H9 (cell line): ENCODE data around the gene GAS1. TPM values are rescaled to one million over a fixed set of nuclear protein-coding genes. Genes with fewer than 3 reads are reported as not detected.

Source experiments
- DNase-seq: peaks from one replicate; pipeline ENCODE4 v3.0.0-alpha.2; 2017
- H2AFZ ChIP-seq: one replicate; pipeline ENCODE4 v1.6.1; 2013; ENCODE audit warnings: mild to moderate bottlenecking, low read length, control low read depth, moderate library complexity
- H2AK5ac ChIP-seq: 2 replicates; pipeline ENCODE4 v1.6.1; 2013; ENCODE audit warnings: low read length, control low read depth, mixed read lengths; ENCODE audit not compliant: insufficient read length
- H2BK120ac ChIP-seq: one replicate; pipeline ENCODE4 v1.6.1; 2013; ENCODE audit warnings: low read depth, mild to moderate bottlenecking, low read length, control low read depth, inconsistent platforms; ENCODE audit not compliant: poor library complexity, severe bottlenecking
- H2BK12ac ChIP-seq: 2 replicates; pipeline ENCODE4 v1.6.1; 2013; ENCODE audit warnings: low read length, control low read depth, mixed read lengths, low read depth; ENCODE audit not compliant: insufficient read length
- H2BK15ac ChIP-seq: 2 replicates; pipeline ENCODE4 v1.6.1; 2013; ENCODE audit warnings: low read depth, low read length, control low read depth
- H2BK20ac ChIP-seq: one replicate; pipeline ENCODE4 v1.6.1; 2013; ENCODE audit warnings: low read depth, mild to moderate bottlenecking, low read length, control low read depth, inconsistent platforms; ENCODE audit not compliant: poor library complexity, severe bottlenecking
- H2BK5ac ChIP-seq: 2 replicates; pipeline ENCODE4 v1.6.1; 2013; ENCODE audit warnings: low read length, control low read depth, mixed read lengths; ENCODE audit not compliant: insufficient read length
- H3K14ac ChIP-seq: 2 replicates; pipeline ENCODE4 v1.6.1; 2013; ENCODE audit warnings: low read length, control low read depth; ENCODE audit not compliant: insufficient read depth
- H3K18ac ChIP-seq: 2 replicates; pipeline ENCODE4 v1.6.1; 2013; ENCODE audit warnings: low read depth, mild to moderate bottlenecking, mixed read lengths, low read length, control low read depth; ENCODE audit not compliant: insufficient read length
- H3K23ac ChIP-seq: 2 replicates; pipeline ENCODE4 v1.6.1; 2013; ENCODE audit warnings: low read length, control low read depth, mixed read lengths, low read depth; ENCODE audit not compliant: insufficient read length
- H3K23me2 ChIP-seq: 2 replicates; pipeline ENCODE4 v1.6.1; 2013; ENCODE audit warnings: low read depth, mild to moderate bottlenecking, mixed read lengths, low read length, control low read depth; ENCODE audit not compliant: insufficient read length, poor library complexity, severe bottlenecking
- H3K27ac ChIP-seq: 2 replicates; pipeline ENCODE4 v1.5.1; 2013; ENCODE audit warnings: low read length, control low read depth, mixed read lengths, low read depth; ENCODE audit not compliant: insufficient read length
- H3K27me3 ChIP-seq: 2 replicates; pipeline ENCODE4 v1.6.1; 2013; ENCODE audit warnings: low read length, control low read depth, inconsistent platforms; ENCODE audit not compliant: insufficient read depth
- H3K4ac ChIP-seq: 2 replicates; pipeline ENCODE4 v1.6.1; 2013; ENCODE audit warnings: low read depth, mild to moderate bottlenecking, control low read depth, inconsistent platforms, low read length, moderate library complexity
- H3K4me1 ChIP-seq: 2 replicates; pipeline ENCODE4 v1.6.1; 2013; ENCODE audit warnings: low read length, control low read depth, inconsistent platforms; ENCODE audit not compliant: insufficient read depth
- H3K4me2 ChIP-seq: 2 replicates; pipeline ENCODE4 v1.6.1; 2013; ENCODE audit warnings: low read length, control low read depth, mixed read lengths; ENCODE audit not compliant: insufficient read length, insufficient read depth
- H3K56ac ChIP-seq: 2 replicates; pipeline ENCODE4 v1.6.1; 2013; ENCODE audit warnings: low read depth, mild to moderate bottlenecking, mixed read lengths, low read length, control low read depth; ENCODE audit not compliant: insufficient read length
- H3K79me1 ChIP-seq: 2 replicates; pipeline ENCODE4 v1.6.1; 2013; ENCODE audit warnings: low read depth, mild to moderate bottlenecking, moderate library complexity, low read length, control low read depth, inconsistent platforms; ENCODE audit not compliant: insufficient read depth, poor library complexity, severe bottlenecking
- H3K79me2 ChIP-seq: 2 replicates; pipeline ENCODE4 v1.6.1; 2013; ENCODE audit warnings: low read length, control low read depth, inconsistent platforms; ENCODE audit not compliant: insufficient read depth
- H3K9ac ChIP-seq: 2 replicates; pipeline ENCODE4 v1.6.1; 2013; ENCODE audit warnings: low read length, control low read depth, mixed read lengths; ENCODE audit not compliant: insufficient read length; ENCODE audit errors: extremely low read depth
- H3K9me3 ChIP-seq: one replicate; pipeline ENCODE4 v1.6.1; 2013; ENCODE audit warnings: low read depth, low read length, inconsistent platforms; ENCODE audit not compliant: control insufficient read depth
- H3T11ph ChIP-seq: one replicate; pipeline ENCODE4 v1.6.1; 2013; ENCODE audit warnings: mild to moderate bottlenecking, low read length, control low read depth, inconsistent platforms
- H4K20me1 ChIP-seq: one replicate; pipeline ENCODE4 v1.6.1; 2013; ENCODE audit not compliant: control insufficient read depth, insufficient read length, insufficient read depth
- H4K5ac ChIP-seq: 2 replicates; pipeline ENCODE4 v1.6.1; 2013; ENCODE audit warnings: low read depth, mild to moderate bottlenecking, mixed read lengths, low read length, control low read depth; ENCODE audit not compliant: insufficient read length
- H4K8ac ChIP-seq: replicated peaks from 2 replicates; pipeline ENCODE4 v1.6.1; 2013; ENCODE audit warnings: low read length, control low read depth, mixed read lengths, low read depth; ENCODE audit not compliant: insufficient read length
- H4K91ac ChIP-seq: 2 replicates; pipeline ENCODE4 v1.6.1; 2013; ENCODE audit warnings: low read depth, mild to moderate bottlenecking, moderate library complexity, mixed read lengths, low read length, control low read depth; ENCODE audit not compliant: insufficient read length
- H3K27ac Mint-ChIP-seq, 3 experiments: 2 replicates in 2 of 3; 3 replicates in 1 of 3; pipeline ENCODE4 v1.8.0; 2020 to 2021; ENCODE audit warnings: mixed read lengths in 3 of 3, mild to moderate bottlenecking in 1 of 3, moderate library complexity in 1 of 3
- H3K27me3 Mint-ChIP-seq: 2 replicates; pipeline ENCODE4 v1.8.0; 2021; ENCODE audit warnings: low read depth, mild to moderate bottlenecking, moderate library complexity, mixed read lengths
- H3K36me3 Mint-ChIP-seq, 3 experiments: 2 replicates in 2 of 3; 3 replicates in 1 of 3; pipeline ENCODE4 v1.8.0; 2020 to 2021; ENCODE audit warnings: low read depth in 3 of 3, mixed read lengths in 3 of 3; ENCODE audit not compliant: insufficient read depth in 1 of 3
- H3K4me1 Mint-ChIP-seq, 2 experiments: 2 replicates each; pipeline ENCODE4 v1.8.0; 2020; ENCODE audit warnings: mixed read lengths in 2 of 2
- H3K4me3 Mint-ChIP-seq, 2 experiments: 2 replicates in 1 of 2; 3 replicates in 1 of 2; pipeline ENCODE4 v1.8.0; 2020 to 2021; ENCODE audit warnings: mild to moderate bottlenecking in 2 of 2, mixed read lengths in 2 of 2, moderate library complexity in 1 of 2
- H3K9me3 Mint-ChIP-seq, 2 experiments: 2 replicates in 1 of 2; 3 replicates in 1 of 2; pipeline ENCODE4 v1.8.0; 2020; ENCODE audit warnings: mild to moderate bottlenecking in 2 of 2, mixed read lengths in 2 of 2, moderate library complexity in 1 of 2
- total RNA-seq: library from RNA; stranded (reverse); gene quantifications from 2 replicates; pipeline ENCODE4 v1.2.1, GENCODE V29; 2021
- TF ChIP-seq, protein P1 (sequence below): fragments of 200-600 bp; sonication (generic); conservative IDR thresholded peaks from 3 replicates; pipeline ENCODE4 v1.8.0; 2021; ENCODE audit warnings: antibody characterized with exemption, mild to moderate bottlenecking

GAS1 gene
- total RNA-seq, 1 experiment from 2014 or later, result 2.3 TPM

DNA sequence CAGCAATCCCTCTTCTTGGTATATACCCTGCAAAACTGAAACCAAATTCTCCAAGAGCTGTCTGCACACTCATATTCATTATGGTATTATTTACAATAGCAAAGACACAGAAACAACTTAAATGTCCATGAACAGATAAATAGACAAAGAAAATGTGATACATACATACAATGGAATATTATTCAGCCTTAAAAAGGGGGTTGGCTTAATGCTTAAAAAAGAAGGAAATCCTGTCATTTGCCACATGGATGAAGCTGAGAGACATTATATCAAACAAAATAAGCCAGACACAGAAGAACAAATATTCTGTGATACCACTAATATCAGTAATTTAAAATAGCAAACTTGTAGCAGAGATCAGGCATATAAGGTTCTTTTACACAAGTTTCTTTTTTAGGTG, 46.5 kb upstream of the GAS1 start:
- Mint-ChIP-seq H3K27ac (no peak overlapping the region), H3K27me3 (peaks cover 4% of the 10 kb centered on the region; the same call in 1 of the 2 replicates), H3K4me3 (no peak overlapping the region), H3K4me1 (no peaks in the 10 kb centered on the region), H3K36me3 (no peaks in the 10 kb centered on the region), H3K9me3 (no peaks in the 10 kb centered on the region)
- H2AFZ ChIP-seq, result no peak overlapping the region
- H4K91ac ChIP-seq, result no peak overlapping the region
- no peak overlapping the region for H2AK5ac ChIP-seq
- H2BK120ac ChIP-seq, result no peak overlapping the region
- H3K79me2 ChIP-seq, result no peaks in the 10 kb centered on the region
- H3K23ac ChIP-seq, result no peak overlapping the region
- H3K23me2 ChIP-seq, result no peaks in the 10 kb centered on the region
- no peaks in the 10 kb centered on the region for H4K20me1 ChIP-seq
- H3K4me1 ChIP-seq, result no peaks in the 10 kb centered on the region
- TF ChIP-seq, protein P1, sequence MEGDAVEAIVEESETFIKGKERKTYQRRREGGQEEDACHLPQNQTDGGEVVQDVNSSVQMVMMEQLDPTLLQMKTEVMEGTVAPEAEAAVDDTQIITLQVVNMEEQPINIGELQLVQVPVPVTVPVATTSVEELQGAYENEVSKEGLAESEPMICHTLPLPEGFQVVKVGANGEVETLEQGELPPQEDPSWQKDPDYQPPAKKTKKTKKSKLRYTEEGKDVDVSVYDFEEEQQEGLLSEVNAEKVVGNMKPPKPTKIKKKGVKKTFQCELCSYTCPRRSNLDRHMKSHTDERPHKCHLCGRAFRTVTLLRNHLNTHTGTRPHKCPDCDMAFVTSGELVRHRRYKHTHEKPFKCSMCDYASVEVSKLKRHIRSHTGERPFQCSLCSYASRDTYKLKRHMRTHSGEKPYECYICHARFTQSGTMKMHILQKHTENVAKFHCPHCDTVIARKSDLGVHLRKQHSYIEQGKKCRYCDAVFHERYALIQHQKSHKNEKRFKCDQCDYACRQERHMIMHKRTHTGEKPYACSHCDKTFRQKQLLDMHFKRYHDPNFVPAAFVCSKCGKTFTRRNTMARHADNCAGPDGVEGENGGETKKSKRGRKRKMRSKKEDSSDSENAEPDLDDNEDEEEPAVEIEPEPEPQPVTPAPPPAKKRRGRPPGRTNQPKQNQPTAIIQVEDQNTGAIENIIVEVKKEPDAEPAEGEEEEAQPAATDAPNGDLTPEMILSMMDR, result no peak
- DNase-seq, result no peak
- no peak overlapping the region for H3K9ac ChIP-seq
- H3K56ac ChIP-seq, result no peak overlapping the region
- H3K4me2 ChIP-seq, result no peak overlapping the region
- H3K14ac ChIP-seq, result no peak overlapping the region
- H3K27me3 ChIP-seq, result no peaks in the 10 kb centered on the region
- no peak overlapping the region for H2BK15ac ChIP-seq
- H3K79me1 ChIP-seq, result no peaks in the 10 kb centered on the region
- no peak overlapping the region for H2BK12ac ChIP-seq
- no peak overlapping the region for H3T11ph ChIP-seq
- H2BK20ac ChIP-seq, result no peak overlapping the region
- H3K4ac ChIP-seq, result no peak overlapping the region
- no peaks in the 10 kb centered on the region for H3K9me3 ChIP-seq
- H3K18ac ChIP-seq, result no peak overlapping the region
- H4K8ac ChIP-seq, result no peak overlapping the region
- H3K27ac ChIP-seq, result no peak overlapping the region
- H4K5ac ChIP-seq, result no peak overlapping the region
- H2BK5ac ChIP-seq, result no peak overlapping the region
